ENCODE data around the gene TCTN3.
"Not testable (repeated sequence)": the region's sequence is repeated elsewhere in the genome, so short reads cannot be mapped to it uniquely, and the experiment has no call there.

The TCTN3 gene

DNA sequence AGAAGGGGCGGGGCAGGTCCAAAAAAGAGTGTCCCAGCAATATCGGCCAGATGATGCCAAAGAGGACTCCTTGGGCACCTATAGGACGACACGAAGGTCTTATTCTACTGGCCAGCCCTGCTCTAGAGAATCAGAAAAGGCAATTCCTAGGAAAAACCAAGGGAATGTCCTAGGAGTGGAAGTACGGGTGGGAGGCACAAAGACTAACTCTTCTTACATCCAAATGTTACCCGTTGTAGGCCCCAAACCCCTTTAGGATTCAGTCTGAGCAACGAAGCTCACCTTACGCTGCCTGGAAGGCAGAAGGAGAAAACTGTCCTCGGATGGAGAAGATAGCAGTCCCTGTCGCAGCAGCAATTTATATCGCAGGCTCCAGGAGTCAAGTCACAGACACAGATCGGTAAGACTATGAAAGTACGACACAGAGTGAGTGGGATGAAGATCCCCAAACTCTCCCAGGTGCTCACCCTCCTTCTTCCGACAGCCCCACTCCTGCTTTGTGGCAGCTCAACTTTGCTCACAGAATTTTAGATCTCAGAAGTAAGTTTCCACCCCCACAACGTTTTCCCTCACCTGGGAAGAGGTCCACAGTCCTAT is 558 bp downstream of the TCTN3 start:
- ChIA-PET POLR2A (interaction anchor here (0.8 to 1.0 kb wide), 3 partner anchors 144 to 214 kb away, joined by 3 to 4 read pairs (median 4); partner anchors contain the start of gene CC2D2B), CTCF (interaction anchor here (0.5 to 7.6 kb wide), 67 partner anchors 10 to 470 kb away, joined by 3 to 495 read pairs (median 6); partner anchors contain the start of genes ALDH18A1, CC2D2B and ENTPD1)
- peak overlapping the region; percentile 98 for H3K4me3 ChIP-seq (ENCODE audit: low read depth, low read length)
- no peak for DNase-seq (ENCODE audit: low read depth, low spot score)
- TF ChIP-seq, protein P1, sequence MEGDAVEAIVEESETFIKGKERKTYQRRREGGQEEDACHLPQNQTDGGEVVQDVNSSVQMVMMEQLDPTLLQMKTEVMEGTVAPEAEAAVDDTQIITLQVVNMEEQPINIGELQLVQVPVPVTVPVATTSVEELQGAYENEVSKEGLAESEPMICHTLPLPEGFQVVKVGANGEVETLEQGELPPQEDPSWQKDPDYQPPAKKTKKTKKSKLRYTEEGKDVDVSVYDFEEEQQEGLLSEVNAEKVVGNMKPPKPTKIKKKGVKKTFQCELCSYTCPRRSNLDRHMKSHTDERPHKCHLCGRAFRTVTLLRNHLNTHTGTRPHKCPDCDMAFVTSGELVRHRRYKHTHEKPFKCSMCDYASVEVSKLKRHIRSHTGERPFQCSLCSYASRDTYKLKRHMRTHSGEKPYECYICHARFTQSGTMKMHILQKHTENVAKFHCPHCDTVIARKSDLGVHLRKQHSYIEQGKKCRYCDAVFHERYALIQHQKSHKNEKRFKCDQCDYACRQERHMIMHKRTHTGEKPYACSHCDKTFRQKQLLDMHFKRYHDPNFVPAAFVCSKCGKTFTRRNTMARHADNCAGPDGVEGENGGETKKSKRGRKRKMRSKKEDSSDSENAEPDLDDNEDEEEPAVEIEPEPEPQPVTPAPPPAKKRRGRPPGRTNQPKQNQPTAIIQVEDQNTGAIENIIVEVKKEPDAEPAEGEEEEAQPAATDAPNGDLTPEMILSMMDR (IDR thresholded peaks at IDR 0.05; ENCODE audit: insufficient read depth, low read length, missing control alignments), result no peak

DNA sequence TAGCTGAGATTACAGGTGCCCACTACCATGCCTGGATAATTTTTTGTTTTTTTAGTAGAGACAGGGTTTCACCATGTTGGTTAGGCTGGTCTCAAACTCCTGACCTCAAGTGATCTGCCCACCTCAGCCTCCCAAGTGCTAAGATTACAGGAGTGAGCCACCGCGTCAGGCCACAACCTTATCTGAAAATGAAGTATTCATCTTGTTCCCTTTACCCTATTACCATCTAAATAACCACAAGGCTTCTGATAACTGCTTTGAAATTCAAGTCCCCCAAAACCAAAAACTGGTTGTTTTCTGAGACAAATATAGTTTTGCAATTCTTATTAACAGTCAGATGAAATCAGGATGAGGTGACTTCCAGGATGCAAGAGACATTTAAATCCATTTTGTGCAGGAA is 2.4 kb downstream of the TCTN3 start:
- ChIA-PET POLR2A (no interaction called here), CTCF (interaction anchor here (5.7 to 7.6 kb wide), 2 partner anchors 152 to 174 kb away, joined by 141 to 495 read pairs; no protein-coding TSS in a partner anchor)
- no peak overlapping the region for H3K4me3 ChIP-seq (ENCODE audit: low read depth, low read length)
- no peak for DNase-seq (ENCODE audit: low read depth, low spot score)
- TF ChIP-seq, protein P1 (IDR thresholded peaks at IDR 0.05; ENCODE audit: insufficient read depth, low read length, missing control alignments), result no peak

DNA sequence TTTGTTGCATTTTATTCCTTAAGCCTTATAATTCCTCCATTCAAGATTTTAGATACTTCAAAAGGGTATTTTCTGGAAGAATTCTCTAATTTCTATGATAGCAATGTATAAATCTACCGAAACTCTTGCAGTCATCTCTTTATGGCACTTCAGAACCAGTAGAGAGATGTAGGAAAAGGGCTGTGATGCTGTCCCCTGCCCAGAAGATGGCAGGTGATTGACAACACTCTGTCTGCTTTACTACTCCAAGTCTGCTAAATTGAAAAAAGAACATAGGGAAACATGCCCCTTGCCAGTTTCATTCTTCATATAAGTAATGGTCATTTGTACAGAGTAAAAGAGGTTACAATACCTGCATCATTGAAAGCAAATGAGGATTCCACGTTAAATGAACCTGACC is 5.1 kb downstream of the TCTN3 start:
- CTCF ChIA-PET, result interaction anchor here (1.3 to 4.3 kb wide), 3 partner anchors 153 to 177 kb away, joined by 3 to 48 read pairs (median 7); no protein-coding TSS in a partner anchor
- TF ChIP-seq, protein P1 (IDR thresholded peaks at IDR 0.05; ENCODE audit: insufficient read depth, low read length, missing control alignments), result no peak
- DNase-seq (ENCODE audit: low read depth, low spot score), result no peak
- no peak overlapping the region for H3K4me3 ChIP-seq (ENCODE audit: low read depth, low read length)
- POLR2A ChIA-PET, result no interaction called here

DNA sequence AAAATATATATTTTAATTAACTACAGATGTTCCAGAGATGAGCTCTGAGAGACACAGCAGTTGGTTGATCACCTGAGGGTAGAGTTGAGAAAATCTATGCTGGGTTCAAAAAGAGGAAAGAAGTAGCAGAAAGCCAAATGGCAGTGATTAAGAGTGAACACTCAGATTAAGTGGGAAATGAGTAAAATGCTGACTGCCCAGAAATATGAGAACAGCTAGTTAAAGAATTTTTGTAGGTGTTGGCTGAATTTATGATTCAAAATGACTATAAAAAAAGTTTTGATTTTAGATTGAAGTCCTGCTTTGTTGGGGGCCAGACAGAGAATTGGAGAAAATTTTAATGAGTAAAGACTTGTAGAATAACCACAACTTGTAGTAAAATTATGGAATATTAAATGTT is 9.8 kb downstream of the TCTN3 start:
- ChIA-PET POLR2A (no interaction called here), CTCF (interaction anchor here (1.0 to 2.4 kb wide), 3 partner anchors 9 to 157 kb away, joined by 3 to 16 read pairs (median 7); partner anchors contain the start of gene TCTN3)
- TF ChIP-seq, protein P1 (IDR thresholded peaks at IDR 0.05; ENCODE audit: insufficient read depth, low read length, missing control alignments), result no peak
- no peak for DNase-seq (ENCODE audit: low read depth, low spot score)
- H3K4me3 ChIP-seq (ENCODE audit: low read depth, low read length), result no peak overlapping the region

DNA sequence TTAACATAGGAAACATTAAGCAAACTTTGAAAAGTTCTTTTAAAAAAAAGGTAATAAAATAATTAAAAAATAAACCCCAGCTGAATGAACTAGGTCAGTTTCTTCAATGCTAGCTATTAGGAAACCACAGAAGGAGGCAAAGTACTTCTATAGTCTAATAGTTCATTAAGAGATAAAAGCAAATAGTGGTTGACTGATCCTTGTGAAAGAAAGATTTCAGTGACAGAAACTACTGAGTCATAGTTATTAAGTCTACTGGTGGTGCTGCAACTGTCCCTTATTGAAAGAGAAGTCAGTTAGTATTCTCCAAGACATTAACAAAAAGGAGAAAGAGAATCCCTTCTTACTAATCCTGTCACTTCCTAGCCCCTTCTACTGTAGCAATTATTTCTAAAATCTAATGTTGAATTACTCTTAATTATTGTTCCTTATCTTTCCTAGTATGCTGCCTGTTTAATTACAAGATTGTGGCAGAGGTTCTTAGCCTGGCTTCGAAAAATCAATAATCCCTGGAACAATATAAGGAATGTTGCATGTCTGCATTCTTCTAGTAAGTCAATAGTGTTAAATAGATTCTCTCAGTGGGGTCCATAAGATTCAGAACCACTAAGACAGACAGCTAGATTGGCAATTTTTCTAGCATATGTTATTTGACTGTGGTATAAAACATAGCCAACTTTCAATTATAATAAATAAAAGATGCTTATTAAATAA is 18.2 kb downstream of the TCTN3 start:
- no peak for DNase-seq (ENCODE audit: low read depth, low spot score)
- ChIA-PET CTCF (interaction anchor here (1.1 to 7.7 kb wide), 3 partner anchors 8 to 166 kb away, joined by 3 to 53 read pairs (median 4); partner anchors contain the start of gene TCTN3), POLR2A (no interaction called here)
- no peak overlapping the region for H3K4me3 ChIP-seq (ENCODE audit: low read depth, low read length)
- TF ChIP-seq, protein P1 (IDR thresholded peaks at IDR 0.05; ENCODE audit: insufficient read depth, low read length, missing control alignments), result no peak

DNA sequence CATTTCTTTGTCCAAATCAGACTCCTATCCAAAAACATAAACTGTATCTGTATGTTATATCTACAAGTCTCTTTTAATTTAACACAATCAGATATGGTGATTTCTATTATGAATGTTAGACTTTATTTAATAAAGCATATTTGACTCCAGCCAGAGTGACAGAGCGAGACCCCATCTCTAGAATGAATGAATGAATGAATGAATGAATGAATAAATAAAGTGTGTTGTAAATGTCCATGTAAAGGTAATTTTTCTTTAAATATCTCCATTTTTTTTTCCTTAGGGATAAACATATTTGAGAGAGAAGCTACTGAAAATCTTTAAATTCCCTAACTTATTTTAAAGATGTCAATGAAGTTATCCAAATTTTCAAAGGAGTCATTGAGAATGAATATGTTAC is 19.1 kb downstream of the TCTN3 start:
- ChIA-PET POLR2A (no interaction called here), CTCF (interaction anchor here (1.1 to 7.7 kb wide), 3 partner anchors 9 to 167 kb away, joined by 3 to 53 read pairs (median 4); partner anchors contain the start of gene TCTN3)
- no peak overlapping the region for H3K4me3 ChIP-seq (ENCODE audit: low read depth, low read length)
- DNase-seq (ENCODE audit: low read depth, low spot score), result no peak
- TF ChIP-seq, protein P1 (IDR thresholded peaks at IDR 0.05; ENCODE audit: insufficient read depth, low read length, missing control alignments), result no peak

DNA sequence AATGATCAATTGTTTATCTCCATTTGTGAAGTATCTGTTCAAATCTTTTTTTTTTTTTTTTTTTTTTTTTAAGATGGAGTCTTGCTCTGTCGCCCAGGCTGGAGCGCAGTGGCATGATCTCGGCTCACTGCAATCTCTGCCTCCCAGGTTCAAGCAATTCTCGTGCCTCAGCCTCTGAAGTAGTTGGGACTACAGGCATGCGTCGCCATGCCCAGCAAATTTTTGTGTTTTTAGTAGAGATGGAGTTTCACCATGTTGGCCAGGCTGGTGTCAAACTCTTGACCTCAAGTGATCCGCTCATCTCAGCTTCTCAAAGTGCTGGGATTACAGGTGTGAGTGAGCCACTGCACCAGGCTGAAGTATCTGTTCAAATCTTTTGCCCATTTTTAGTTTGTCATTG is 21.1 kb downstream of the TCTN3 start:
- H3K4me3 ChIP-seq (ENCODE audit: low read depth, low read length); DNase-seq (ENCODE audit: low read depth, low spot score); POLR2A ChIA-PET: not testable (repeated sequence)
- CTCF ChIA-PET, result interaction anchor here (1.5 kb wide), 1 partner anchor 192 kb away, joined by 7 read pairs; no protein-coding TSS in a partner anchor
